Stimulated activated CD8-positive, alpha-beta memory T cell treated with anti-CD3 and anti-CD28 coated beads, Interleukin-7, amount 100 ng/mL, for 4 hours (primary cell): ENCODE results near the gene ABCA4.

Source experiments
- DNase-seq, 2 donors: peaks; one replicate each; pipeline ENCODE4 v3.0.0-alpha.2; 2020; ENCODE audit warnings: low read depth in 2 of 2

The ABCA4 gene

GRCh38 chr1:94050675-94051074 lies 70.3 kb downstream of the ABCA4 start:
- DNase-seq: no peak

- no peak for DNase-seq
Measured at GRCh38 chr1:94050254-94050653, 70.7 kb downstream of the ABCA4 start.

GRCh38 chr1:94049791-94050190 lies 71.2 kb downstream of the ABCA4 start:
- no peak for DNase-seq

- no peak for DNase-seq
Measured at GRCh38 chr1:94048413-94049164, 72.4 kb downstream of the ABCA4 start.

- no peak for DNase-seq
Measured at GRCh38 chr1:94047949-94048348, 73.0 kb downstream of the ABCA4 start.

- DNase-seq: no peak
Measured at GRCh38 chr1:94045465-94046056, 75.4 kb downstream of the ABCA4 start.

GRCh38 chr1:94044891-94045290 lies 76.1 kb downstream of the ABCA4 start:
- DNase-seq: no peak

- no peak for DNase-seq
Measured at GRCh38 chr1:94044290-94044790, 76.6 kb downstream of the ABCA4 start.

GRCh38 chr1:94043738-94044289 lies 77.1 kb downstream of the ABCA4 start:
- no peak for DNase-seq

- no peak for DNase-seq
Measured at GRCh38 chr1:94042388-94042787, 78.6 kb downstream of the ABCA4 start.

- no peak for DNase-seq
Measured at GRCh38 chr1:94039871-94040569, 80.9 kb downstream of the ABCA4 start.

- DNase-seq: peak in 1 of 2 donors; percentile 13
Measured at GRCh38 chr1:94039514-94039870, 81.5 kb downstream of the ABCA4 start.

- DNase-seq: no peak
Measured at GRCh38 chr1:94038511-94038910, 82.4 kb downstream of the ABCA4 start.

- no peak for DNase-seq
Measured at GRCh38 chr1:94037392-94038229, 83.3 kb downstream of the ABCA4 start.

- no peak for DNase-seq
Measured at GRCh38 chr1:94036730-94037129, 84.2 kb downstream of the ABCA4 start.

- DNase-seq: no peak
Measured at GRCh38 chr1:94033849-94034248, 87.1 kb downstream of the ABCA4 start.

GRCh38 chr1:94032637-94033036 lies 88.3 kb downstream of the ABCA4 start:
- no peak for DNase-seq

GRCh38 chr1:94031591-94031990 lies 89.4 kb downstream of the ABCA4 start:
- DNase-seq: no peak

- DNase-seq: no peak
Measured at GRCh38 chr1:94031154-94031553, 89.8 kb downstream of the ABCA4 start.

GRCh38 chr1:94029130-94029993 lies 91.6 kb downstream of the ABCA4 start:
- no peak for DNase-seq
